Measurements from ENCODE around the gene NACC1.

The NACC1 gene

GRCh38 chr19:13082192-13083007 is 35.7 kb upstream of the NACC1 start:
- H3K4me3 ChIP-seq (ENCODE audit: low read length): no peak overlapping the region
- DNase-seq (ENCODE audit: low read depth): no peak
- TF ChIP-seq CTCF (conservative IDR thresholded peaks at IDR 0.05; ENCODE audit: low read depth, low read length): peak; percentile 57

- no peak for DNase-seq (ENCODE audit: low read depth)
- no peak overlapping the region for H3K4me3 ChIP-seq (ENCODE audit: low read length)
- TF ChIP-seq CTCF (conservative IDR thresholded peaks at IDR 0.05; ENCODE audit: low read depth, low read length): no peak
These were observed 35.1 kb upstream of the NACC1 start for GRCh38 chr19:13083008-13083404.

- TF ChIP-seq CTCF (conservative IDR thresholded peaks at IDR 0.05; ENCODE audit: low read depth, low read length): no peak
- DNase-seq (ENCODE audit: low read depth): no peak
- H3K4me3 ChIP-seq (ENCODE audit: low read length): no peak overlapping the region
These were observed 34.4 kb upstream of the NACC1 start for GRCh38 chr19:13083627-13084026.

- no peak overlapping the region for H3K4me3 ChIP-seq (ENCODE audit: low read length)
- no peak for TF ChIP-seq CTCF (conservative IDR thresholded peaks at IDR 0.05; ENCODE audit: low read depth, low read length)
- DNase-seq (ENCODE audit: low read depth): no peak
These were observed 32.4 kb upstream of the NACC1 start for GRCh38 chr19:13085666-13086065.

- TF ChIP-seq CTCF (conservative IDR thresholded peaks at IDR 0.05; ENCODE audit: low read depth, low read length): no peak
- no peak for DNase-seq (ENCODE audit: low read depth)
- H3K4me3 ChIP-seq (ENCODE audit: low read length): no peak overlapping the region
These were observed 31.7 kb upstream of the NACC1 start for GRCh38 chr19:13086341-13086740.

- no peak for TF ChIP-seq CTCF (conservative IDR thresholded peaks at IDR 0.05; ENCODE audit: low read depth, low read length)
- DNase-seq (ENCODE audit: low read depth): no peak
- no peak overlapping the region for H3K4me3 ChIP-seq (ENCODE audit: low read length)
These were observed 30.8 kb upstream of the NACC1 start for GRCh38 chr19:13087295-13087694.
